ENCODE data around the gene EPHA4. TPM values are rescaled to one million over a fixed set of nuclear protein-coding genes. Genes with fewer than 3 reads are reported as not detected.

The EPHA4 gene
- polyA plus RNA-seq, 1 of the 3 experiments (the other 2 are of a cell fraction) = 0.90 TPM

GRCh38 chr2:221463241-221463896, 108.7 kb downstream of the EPHA4 start:
- Histone ChIP-seq H3F3A (replicated peaks; ENCODE audit: insufficient read depth) (no peaks in the 10 kb centered on the region), H3K4me1 (ENCODE audit: control insufficient read depth in 1 of 2, insufficient read depth in 2 of 2, low read depth in 1 of 2, low read length in 1 of 2) (no peaks in the 10 kb centered on the region), H3K79me2 (ENCODE audit: insufficient read depth) (no peaks in the 10 kb centered on the region), H3K4me2 (no peak overlapping the region), H3K4me3 (ENCODE audit: low read depth in 2 of 2, low read length in 1 of 2) (no peak overlapping the region), H3K9me3 (no peaks in the 10 kb centered on the region), H4K20me1 (ENCODE audit: insufficient read depth) (no peaks in the 10 kb centered on the region), H3K36me3 (replicated peaks in 1 of 2; ENCODE audit: control insufficient read depth in 1 of 2, insufficient read depth in 2 of 2, low read length in 1 of 2) (no peaks in the 10 kb centered on the region), H3K9ac (no peak overlapping the region), H3K27ac (ENCODE audit: low read depth in 2 of 2, low read length in 1 of 2) (no peak overlapping the region), H2AFZ (ENCODE audit: low read depth) (no peak overlapping the region), H3K9me2 (no peaks in the 10 kb centered on the region), H3K27me3 (ENCODE audit: insufficient read depth) (no peaks in the 10 kb centered on the region)
- no peak for DNase-seq
- POLR2A ChIA-PET = no interaction called here
- TF ChIP-seq IRF3 (IDR thresholded peaks at IDR 0.05; ENCODE audit: low read depth, low read length) (no peak), RCOR1 (IDR thresholded peaks at IDR 0.05; ENCODE audit: low read length) (no peak), SIN3A (IDR thresholded peaks at IDR 0.05; ENCODE audit: borderline replicate concordance, low read depth, low read length) (no peak), EP300 (IDR thresholded peaks at IDR 0.05; ENCODE audit: borderline replicate concordance in 1 of 2, low read depth in 1 of 2, low read length in 1 of 2) (no peak), FOXJ3 (CRISPR knock-in tag; IDR thresholded peaks at IDR 0.05) (no peak), MXI1 (IDR thresholded peaks at IDR 0.05; ENCODE audit: low read depth, low read length) (no peak), TEAD4 (IDR thresholded peaks at IDR 0.05; ENCODE audit: borderline replicate concordance, insufficient read depth) (no peak), RFX5 (IDR thresholded peaks at IDR 0.05; ENCODE audit: low read length) (no peak), PBX3 (IDR thresholded peaks at IDR 0.05) (no peak), FOXM1 (IDR thresholded peaks at IDR 0.05; ENCODE audit: low read depth) (no peak), JUND (IDR thresholded peaks at IDR 0.05) (no peak), TAF1 (IDR thresholded peaks at IDR 0.05; ENCODE audit: borderline replicate concordance, low read depth, low read length) (no peak), POLR2AphosphoS5 (IDR thresholded peaks at IDR 0.05; ENCODE audit: low read depth, low read length) (no peak), RXRA (IDR thresholded peaks at IDR 0.05; ENCODE audit: borderline replicate concordance, low read depth) (no peak)
- TF ChIP-seq, protein P1, sequence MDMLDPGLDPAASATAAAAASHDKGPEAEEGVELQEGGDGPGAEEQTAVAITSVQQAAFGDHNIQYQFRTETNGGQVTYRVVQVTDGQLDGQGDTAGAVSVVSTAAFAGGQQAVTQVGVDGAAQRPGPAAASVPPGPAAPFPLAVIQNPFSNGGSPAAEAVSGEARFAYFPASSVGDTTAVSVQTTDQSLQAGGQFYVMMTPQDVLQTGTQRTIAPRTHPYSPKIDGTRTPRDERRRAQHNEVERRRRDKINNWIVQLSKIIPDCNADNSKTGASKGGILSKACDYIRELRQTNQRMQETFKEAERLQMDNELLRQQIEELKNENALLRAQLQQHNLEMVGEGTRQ (IDR thresholded peaks at IDR 0.05; ENCODE audit: borderline replicate concordance, low read depth, low read length) = no peak
- TF ChIP-seq, protein P2, sequence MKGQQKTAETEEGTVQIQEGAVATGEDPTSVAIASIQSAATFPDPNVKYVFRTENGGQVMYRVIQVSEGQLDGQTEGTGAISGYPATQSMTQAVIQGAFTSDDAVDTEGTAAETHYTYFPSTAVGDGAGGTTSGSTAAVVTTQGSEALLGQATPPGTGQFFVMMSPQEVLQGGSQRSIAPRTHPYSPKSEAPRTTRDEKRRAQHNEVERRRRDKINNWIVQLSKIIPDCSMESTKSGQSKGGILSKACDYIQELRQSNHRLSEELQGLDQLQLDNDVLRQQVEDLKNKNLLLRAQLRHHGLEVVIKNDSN (IDR thresholded peaks at IDR 0.05; ENCODE audit: borderline replicate concordance, low read depth) = no peak
- CTCF ChIA-PET = interaction anchor here (1.4 kb wide), 1 partner anchor 16 kb away, joined by 3 read pairs; no protein-coding TSS in a partner anchor
- WGBS (ENCODE audit: low lambda C conversion rate) = 1% methylated on average over 3 of the region's 3 CpGs
